ENCODE measurements around the gene GLIS1.

GLIS1 gene

DNA sequence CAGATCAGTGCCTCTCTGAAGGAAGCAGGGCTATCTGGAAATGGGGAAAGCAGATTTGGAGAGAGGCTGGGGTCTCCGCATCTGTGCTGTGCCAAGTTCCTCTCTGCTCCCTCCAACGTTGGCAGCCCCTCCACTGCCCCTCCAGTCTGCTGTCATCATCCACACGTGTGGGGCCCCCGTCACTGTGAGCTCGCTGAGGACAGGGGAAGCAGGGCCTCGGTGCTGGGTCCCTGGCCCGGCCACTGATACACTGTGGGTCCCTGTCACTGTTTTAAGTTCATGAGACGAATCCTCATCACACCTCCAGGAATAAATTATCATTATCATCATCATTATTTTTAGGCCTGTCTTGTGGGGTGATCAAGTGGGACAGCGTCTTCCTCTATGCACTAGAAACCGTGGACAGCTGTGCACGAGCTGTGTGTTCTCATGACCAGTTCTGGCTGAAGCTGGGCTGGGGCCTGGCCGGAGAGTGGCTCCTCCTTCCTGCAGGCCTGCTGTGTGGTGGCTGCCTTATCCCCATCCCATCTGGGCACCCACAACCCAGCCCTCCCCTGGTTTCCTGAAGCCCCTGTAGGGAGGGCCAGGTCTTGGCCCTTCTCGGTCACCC is 227.5 kb downstream of the GLIS1 start:
- no peak for DNase-seq (ENCODE audit: low read depth in 1 of 2, low spot score in 1 of 2)

DNA sequence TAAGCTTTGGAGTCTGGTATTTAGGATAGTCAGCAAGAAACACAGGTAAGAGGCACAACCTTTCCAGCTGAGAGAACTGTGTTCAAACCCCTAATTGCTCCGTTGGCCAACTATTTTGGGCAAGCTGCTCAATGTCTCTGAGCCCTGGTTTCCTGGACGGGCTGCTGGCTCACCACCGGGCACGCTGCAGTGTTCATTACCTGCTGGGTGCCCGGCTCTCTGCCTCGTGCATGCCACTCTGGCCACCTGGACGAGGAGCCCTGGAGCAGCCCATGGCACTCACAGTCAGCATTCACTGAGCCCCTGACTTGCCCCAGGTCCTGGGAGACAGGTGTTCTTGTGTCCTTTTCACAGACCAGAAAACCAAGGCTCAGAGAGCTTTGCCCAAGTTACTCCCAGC is 228.7 kb downstream of the GLIS1 start:
- DNase-seq (ENCODE audit: low read depth in 1 of 2, low spot score in 1 of 2): no peak

DNA sequence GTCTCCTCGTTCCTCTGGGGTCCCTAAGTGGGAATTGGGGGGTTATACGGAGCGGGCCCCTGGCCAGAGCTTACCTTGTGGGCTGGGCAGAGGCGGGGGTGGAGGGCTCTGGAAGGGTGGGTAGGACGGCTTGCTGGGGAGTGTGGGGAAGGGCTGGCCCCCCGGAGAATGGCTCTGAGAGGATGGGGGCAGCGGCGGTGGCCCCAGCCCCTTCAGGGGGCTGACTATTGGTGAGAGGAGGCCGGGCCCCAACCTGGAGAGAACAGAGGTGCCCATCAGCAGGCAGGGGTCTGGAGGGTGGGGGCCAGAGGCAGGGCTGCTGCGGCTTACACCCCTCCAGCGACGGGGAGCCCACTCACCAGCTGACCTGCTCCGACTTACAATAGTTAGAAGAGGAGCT is 229.2 kb downstream of the GLIS1 start:
- DNase-seq (ENCODE audit: low read depth in 1 of 2, low spot score in 1 of 2): no peak

DNA sequence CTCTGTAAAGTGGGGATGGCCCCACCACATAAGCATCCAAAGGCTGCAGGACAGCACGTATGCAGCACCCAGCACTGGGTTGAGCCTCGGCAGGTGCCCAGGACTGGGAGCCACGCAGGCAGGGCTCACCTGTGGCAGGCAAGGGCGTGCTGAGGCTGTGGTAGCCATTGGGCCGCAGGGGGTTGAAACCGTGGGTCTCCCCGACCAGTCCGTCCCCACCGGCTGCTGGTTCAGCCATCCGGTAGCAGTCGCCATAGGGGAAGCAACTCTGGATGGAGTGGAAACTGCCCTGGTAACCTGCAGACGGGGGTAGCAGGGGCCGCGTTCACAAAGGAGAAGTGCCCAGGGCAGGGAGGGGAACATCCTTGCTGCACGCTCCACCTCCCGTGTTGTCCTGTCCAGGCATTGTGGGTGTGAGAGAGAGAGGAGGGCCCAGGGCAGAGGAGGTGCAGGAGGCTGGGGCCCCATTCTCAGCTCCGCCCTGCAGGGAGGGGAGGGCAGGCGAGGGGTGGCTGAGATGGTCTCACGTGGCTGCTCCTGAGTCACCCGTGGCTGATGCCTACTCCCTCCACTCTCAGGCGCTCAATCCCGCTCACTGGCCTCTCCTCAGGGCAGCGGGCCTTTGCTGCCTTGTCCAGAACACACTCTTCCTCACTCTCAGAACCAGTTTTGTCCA is 229.8 kb downstream of the GLIS1 start:
- DNase-seq (ENCODE audit: low read depth in 1 of 2, low spot score in 1 of 2): no peak

DNA sequence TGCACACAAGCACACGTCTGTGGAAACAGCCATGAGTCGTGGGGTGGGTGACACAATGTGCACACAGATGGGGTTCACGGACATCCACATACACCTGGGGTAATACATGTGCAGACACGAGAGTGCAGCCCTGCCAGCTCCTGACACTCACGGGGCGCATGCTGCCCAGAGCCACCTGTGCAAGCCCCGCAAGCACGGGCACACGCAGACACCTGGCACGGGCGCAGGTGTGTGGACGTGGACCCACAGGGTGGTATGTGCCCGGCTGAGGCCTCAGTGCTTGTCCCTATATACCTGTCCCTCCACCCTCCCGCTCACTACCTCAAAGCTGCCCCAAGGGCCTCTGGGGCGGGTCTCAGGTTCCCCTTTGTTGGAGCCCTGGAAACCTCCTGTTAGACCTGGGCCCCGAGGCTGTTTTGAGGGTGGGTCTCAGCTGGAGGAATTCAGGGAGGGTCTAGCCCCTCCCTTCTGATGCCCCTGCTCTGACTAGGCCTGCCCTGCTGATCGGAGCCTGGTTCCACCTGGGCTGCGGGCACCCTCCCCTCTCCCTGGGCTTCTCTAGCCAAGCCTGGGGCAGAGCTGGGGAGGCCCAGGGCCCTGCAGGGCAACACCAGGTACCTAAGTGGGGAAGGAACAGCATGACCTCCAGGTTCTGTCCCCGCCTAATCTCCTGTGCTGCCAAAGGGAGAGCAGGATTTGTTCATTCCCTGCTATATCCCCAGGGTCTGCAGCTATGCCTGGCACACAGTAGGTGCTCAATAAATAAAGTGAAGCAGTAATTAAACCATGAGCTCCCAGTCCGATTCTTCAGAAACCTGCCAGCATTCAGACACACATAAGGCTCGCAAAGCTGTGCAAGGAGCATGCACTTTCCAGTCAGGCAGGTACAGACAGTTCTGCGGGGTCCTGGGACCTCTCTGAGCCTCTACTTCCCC is 230.6 kb downstream of the GLIS1 start:
- DNase-seq (ENCODE audit: low read depth in 1 of 2, low spot score in 1 of 2): no peak

DNA sequence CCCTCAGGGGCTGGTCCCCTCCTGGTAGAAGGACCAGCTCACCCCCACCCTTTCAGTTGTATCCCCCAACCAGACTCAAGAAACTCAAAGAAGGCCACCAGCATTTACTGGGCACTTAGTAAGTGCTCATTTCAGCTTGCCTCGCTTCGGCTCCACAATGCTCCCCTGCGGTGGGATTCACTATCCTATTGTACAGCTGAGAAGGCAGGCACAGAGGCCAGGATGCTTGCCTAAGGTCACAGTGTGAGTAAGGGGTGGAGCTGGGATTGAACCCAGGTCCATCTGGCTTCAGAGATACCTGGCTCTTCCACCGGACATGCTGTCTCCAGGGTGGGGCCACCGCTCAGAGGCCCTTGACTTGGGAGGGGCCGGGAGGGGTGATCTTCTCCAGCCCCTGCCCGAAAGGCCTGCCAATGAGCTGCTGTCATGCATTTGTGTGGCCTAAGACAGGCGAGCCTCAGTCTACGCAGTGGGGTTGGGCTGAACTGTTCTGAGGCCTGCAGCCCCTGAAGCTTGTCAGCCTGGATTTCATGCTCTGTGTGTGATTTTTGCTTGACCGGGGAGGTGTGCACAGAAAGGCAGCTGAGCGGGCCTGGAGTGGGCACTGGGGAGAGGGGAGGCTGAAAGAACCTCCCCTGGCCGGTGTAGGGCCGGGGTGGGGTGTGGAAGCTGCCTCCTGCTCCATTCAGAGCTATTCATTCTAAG is 231.7 kb downstream of the GLIS1 start:
- no peak for DNase-seq (ENCODE audit: low read depth in 1 of 2, low spot score in 1 of 2)

DNA sequence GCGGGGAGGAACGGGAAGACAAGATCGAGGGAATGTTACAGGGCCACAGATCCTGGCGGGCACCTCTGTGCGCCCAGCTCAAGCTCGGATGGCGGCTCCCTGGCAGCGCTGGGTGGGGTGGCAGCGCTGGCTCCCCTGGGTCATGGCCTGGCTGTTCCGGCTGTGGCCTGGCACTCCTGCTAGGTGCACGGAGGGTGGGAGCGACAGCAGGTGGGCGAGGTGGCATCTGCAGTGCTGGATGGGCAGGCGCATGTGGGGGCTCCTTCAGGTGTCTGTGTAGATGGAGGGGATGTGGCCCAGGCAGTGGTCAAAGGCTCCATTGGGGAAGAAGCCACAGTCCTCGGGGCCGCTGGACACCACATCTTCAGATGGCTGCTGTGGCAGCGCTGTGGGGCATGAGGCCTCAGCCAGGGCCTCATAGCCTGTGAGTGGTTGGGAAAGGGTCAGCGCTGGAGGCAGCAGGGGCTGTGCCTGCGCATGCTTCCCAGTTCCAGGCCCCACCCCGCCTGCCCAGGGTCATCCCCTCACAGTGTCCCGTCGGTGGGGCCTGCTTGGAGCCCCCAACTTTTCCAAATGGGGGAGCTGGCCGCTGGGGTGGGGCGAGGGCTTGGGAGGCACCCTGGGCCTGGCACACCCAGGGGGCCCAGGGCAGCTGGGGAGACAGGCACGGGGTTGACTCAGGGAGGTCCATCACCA is 232.5 kb downstream of the GLIS1 start:
- no peak for DNase-seq (ENCODE audit: low read depth in 1 of 2, low spot score in 1 of 2)

DNA sequence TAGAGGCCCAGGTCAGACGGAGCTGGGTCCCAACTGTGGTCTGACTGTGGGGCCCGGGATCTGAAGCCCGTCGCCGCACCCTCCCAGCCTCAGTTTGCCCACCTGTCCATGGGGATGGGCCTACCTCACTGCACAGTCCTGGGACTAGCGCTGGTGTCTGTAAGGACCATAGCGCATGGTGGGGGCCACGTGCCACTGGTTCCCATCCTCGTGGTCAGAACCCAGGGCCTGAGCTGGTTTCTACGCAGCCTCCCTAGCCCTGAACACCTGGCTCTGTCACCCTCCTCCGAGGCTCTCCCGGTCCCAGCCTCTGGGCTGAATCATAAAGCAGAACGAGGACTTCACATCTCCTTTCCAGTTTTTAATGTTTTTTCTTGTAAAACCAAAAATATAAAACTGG is 233.1 kb downstream of the GLIS1 start:
- no peak for DNase-seq (ENCODE audit: low read depth in 1 of 2, low spot score in 1 of 2)

DNA sequence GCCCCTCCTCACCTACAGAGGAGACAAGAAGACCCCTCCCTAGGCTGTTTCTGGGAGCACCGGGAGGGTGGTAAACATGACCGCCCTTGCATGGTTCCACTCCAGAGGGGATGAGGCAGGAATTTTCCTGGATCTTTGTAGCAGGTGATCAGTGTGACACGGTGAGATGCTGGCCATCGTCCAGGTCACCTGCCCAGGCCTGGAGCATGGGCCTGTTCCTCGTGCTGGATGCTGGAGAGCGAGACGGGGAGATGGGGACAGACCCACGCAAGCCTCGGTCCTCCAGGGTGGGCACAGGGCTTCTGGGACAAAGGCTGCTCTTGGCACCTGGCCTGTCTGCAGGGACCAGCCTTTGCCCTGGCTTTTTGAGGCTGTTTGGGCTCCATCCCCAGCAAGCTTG is 233.6 kb downstream of the GLIS1 start:
- no peak for DNase-seq (ENCODE audit: low read depth in 1 of 2, low spot score in 1 of 2)

DNA sequence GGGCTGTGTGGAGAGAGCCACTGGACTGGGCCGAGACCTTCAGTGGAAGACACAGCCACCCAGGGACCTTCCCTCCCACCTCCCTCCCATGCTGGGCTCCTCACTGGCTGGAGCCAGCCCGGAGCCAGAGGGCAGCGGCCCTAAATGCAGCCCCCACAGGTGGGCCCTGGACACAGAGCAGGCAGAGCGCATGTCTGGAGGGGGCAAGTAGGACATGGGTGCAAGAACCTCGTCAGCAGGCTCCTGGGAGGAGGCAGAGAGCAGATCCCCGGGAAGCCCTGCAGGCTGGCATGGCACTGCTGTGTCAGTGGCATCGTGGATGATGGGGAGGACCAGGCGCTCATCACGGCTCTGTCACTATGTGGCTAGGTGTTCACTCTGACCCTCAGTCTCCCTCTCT is 234.1 kb downstream of the GLIS1 start:
- DNase-seq (ENCODE audit: low read depth in 1 of 2, low spot score in 1 of 2): no peak

DNA sequence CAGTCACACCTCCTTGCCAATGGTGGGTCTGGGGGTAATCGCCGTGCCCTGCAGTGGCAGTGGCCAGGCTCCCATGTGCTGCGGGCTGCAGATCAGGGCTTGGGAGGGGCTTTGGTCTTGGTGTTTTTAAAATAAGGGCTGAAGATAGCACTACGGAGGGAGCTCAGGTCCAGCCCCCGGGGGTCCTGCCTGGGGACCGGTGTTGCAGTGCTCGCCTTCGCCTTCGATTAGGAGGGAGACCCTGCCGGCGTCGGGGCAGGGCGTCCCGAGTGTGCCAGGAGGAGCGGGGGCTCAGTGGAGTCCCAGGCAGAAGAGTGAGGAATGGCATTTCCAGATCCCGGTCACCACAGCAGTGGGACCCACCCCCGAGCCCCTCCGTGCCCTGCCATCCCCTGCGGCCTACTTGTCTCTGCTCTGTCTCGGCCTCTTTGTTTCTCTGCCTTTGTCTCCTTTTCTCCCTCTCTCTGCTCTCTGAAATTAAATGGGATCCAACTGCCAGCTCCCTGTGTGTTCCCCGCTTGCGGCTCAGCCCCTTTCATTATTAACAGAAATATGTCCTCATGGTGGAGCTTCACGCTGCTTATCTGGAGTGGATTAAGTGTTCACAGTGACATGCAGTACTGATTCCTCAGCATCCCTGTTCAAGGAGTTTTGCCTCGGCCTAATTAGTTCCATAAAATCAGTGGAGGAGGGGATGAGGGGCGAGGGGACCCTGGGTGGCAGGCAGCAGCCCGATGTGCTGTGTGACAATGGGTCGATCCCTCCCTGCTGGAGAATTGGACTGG is 235.3 kb downstream of the GLIS1 start:
- DNase-seq (ENCODE audit: low read depth in 1 of 2, low spot score in 1 of 2): no peak

DNA sequence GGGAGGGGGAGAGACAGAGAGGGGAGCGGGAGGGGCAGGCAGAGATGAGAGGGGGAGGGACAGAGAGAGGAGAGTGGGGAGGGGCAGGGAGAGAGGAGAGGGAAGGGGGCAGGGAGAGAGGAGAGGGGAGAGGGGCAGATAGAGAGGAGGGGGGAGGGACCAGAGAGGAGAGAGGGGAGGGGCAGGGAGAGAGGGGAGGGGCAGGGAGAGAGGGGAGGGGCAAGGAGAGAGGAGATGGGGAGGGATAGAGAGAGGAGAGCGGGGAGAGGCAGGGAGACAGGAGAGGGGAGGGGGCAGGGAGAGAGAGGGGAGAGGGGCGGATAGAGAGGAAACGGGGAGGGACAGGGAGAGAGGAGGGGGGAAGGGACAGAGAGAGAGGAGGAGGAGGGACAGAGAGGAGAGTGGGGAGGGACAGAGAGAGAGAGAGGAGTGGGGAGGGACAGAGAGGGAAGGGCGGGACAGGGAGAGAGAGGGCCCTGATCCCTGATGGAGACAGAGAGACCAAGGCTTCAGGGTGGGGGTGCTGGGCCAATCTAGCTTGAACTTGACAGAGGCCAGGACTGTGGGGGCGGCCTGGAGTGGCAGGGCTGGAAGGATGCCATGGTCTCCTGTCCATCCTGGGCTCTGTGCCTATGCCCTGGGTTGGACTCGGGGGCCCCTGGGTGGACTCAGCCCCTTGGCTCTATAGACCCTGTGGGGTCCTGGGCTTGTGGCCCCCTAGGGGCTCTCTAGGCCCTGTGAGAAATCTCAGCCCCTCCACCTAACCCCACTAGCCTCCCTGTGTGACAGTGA is 236.1 kb downstream of the GLIS1 start:
- no peak for DNase-seq (ENCODE audit: low read depth in 1 of 2, low spot score in 1 of 2)

DNA sequence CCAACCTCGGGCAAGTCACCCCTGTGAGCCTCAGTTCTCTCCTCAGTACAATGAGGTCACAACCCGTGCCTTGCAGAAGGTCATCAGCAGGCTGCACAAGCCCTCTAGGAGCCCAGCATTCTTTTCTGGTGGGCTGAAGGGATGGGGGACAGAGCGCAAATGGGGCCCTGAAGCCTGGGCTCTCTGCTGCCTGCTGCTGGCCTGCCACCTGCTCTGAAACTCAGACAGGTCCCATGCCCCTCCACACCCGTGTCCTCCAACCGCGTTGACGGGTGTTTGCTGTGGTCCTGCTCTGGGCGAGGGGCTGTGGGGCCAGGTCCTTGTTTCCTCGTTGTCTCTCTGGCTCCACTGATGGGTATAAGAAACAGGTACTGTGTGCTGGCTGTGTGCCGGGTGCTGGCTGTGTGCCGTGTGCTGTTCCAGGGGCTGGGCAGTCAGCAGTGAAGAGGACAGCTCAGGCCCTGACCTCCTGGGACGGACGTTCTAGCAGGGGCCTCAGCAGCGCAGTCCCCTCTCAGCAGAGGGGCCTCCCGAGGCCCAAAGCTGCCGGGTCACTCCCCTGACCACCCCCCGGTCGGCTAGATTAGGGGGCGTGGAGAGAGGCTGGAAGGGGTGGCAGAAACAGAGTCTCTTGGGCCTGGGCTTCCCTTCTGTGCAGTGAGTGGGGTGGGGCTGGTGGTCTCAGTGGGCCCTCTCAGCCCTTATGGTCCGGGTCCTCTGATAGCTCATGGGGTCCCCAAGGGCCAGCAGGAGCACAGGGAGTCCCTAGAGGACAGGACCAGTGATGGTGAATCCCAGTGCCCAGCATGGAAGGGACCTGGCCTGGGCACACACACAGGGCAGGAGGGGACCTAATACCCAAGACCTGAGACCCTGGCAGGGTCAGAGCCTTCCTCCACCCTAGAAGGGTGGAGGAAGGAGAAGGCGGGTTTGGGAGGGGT is 237.6 kb downstream of the GLIS1 start:
- DNase-seq (ENCODE audit: low read depth in 1 of 2, low spot score in 1 of 2): no peak

DNA sequence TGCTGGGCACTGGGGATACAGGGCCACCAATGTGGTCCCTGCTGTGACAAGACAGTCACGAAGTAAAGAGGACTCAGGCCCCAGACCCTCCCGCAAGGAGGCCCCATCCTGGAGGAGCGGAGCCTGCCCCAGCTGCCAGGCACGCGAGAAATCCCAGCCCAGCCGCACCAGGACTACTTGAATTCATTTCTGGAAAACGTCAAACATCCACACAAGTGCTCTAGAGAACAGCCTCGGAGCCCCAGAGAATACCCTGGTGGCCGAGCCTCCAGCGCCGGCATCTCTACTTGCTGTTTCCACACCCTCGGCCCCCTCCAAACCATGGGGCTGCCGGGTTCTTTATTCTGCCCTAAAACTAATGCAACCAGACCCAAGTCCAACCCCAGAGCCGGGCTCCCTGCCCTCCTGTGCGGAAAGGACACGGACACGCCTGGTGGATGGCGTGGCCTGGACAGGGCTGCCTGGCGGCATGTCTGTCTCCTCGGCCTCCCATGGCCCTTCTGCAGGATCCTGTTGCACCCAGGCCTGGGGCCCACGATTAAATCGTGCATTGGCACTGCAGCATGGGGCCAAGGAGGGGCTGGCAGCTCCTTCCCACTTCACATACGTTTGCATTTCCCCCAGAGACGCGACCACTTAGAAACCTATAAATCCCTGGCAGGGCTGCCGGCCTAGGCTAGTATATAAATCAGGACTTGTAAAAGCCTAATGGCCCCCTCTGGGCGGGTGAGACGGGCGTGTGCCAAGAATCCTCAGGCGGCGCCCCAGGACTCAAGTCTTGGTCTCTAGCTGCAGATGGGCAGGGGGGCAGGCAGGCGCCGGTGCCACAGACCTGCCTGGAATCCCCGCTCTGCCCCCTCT is 238.5 kb downstream of the GLIS1 start:
- DNase-seq (ENCODE audit: low read depth in 1 of 2, low spot score in 1 of 2): no peak

DNA sequence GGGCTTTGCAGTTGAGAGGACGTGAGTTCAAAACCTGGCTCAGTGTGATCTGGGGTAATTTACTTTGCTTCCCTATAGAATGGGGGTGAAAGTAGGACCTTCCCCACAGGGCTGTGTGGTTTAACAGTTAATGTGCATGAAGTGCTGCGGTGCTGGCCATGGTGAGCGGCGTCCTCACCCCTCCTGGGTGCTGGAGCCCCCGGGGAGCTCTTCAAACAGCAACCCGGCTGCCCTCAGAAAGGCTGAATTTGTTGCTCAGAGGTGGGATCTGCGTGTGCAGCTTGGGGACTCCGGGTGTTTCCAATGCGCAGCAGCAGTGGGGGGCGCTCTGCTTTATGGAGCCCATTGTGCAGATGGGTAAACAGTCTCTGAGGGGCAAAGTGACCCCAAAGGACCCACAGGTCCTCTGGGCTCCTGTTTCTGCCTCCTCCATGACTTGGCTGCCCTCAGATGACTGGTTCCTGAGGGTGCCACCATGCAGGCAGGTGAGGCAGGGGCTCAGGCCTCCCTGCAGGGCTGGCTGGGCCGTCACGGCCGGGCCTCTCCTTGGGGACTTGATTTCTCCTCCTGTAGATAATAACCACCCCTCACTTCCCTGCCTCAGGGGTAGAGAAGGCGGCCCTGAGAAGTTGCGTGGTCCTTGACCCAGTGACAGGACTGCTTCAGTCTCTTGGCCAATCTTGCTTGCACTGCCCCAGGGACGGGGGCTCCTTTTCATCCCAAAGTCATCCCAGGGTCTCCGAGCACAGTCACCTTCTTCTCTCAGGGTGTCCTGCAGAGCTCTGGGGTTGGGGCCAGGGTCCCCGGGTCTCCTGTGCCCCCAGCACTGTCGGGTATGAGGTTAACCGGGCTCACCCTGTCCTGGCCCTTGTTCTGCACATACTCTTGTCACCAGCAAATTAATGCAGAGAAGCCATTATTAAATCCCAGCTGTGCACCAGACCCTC is 239.4 kb downstream of the GLIS1 start:
- no peak for DNase-seq (ENCODE audit: low read depth in 1 of 2, low spot score in 1 of 2)

DNA sequence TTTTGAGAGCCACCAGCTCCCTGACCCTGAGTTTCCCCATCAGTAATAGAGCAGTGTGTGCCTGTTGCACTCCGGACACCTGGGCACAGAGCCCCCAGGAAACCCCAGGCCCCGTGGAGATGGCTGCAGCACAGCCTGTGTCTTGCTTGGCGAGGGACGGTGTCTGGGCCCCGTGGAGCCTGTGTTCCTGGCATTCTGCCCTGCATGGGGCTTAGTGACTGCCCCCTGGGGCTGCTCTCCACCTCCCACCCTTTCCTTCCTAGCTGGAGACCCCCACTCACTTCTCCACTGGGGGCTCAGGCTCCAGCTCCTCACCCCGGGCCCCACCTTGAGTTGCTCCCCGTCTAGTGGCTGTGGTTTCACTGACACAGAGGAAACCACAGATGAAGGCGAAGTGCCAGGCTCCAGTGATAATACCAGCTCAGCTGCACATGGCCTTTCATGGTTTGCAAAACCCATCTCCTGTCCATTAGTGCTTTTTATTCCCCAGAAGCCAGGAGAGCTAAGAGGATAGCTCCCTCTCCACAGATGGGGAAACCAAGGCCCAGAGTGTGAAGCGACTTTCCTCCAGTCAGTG is 240.3 kb downstream of the GLIS1 start:
- DNase-seq (ENCODE audit: low read depth in 1 of 2, low spot score in 1 of 2): no peak

Measured in activated CD4-positive, alpha-beta T cell treated with anti-CD3 and anti-CD28 coated beads, Interleukin-2, amount 50 U/mL, for 24 hours (primary cell).